Endodermal cell (in vitro differentiated cells): ENCODE data around the gene KCNK3. TPM values are rescaled to one million over a fixed set of nuclear protein-coding genes. Genes with fewer than 3 reads are reported as not detected.

Source experiments
- DNase-seq: peaks from one replicate; pipeline ENCODE4 v3.0.0-alpha.2; 2017
- H3K27ac ChIP-seq: 2 replicates; pipeline ENCODE4 v1.5.1; 2013; ENCODE audit warnings: mild to moderate bottlenecking, low read depth, low read length, moderate library complexity
- H3K27me3 ChIP-seq: 2 replicates; pipeline ENCODE4 v1.6.1; 2013; ENCODE audit warnings: mild to moderate bottlenecking, low read length, moderate library complexity; ENCODE audit not compliant: insufficient read depth, control insufficient read depth, poor library complexity, severe bottlenecking
- H3K36me3 ChIP-seq: 2 replicates; pipeline ENCODE4 v1.7.0; 2013; ENCODE audit warnings: mild to moderate bottlenecking, low read length, moderate library complexity; ENCODE audit not compliant: control insufficient read depth, insufficient read depth
- H3K4me1 ChIP-seq: one replicate; pipeline ENCODE4 v1.7.0; 2013; ENCODE audit warnings: low read length; ENCODE audit not compliant: control insufficient read depth, insufficient read depth
- H3K4me3 ChIP-seq: 2 replicates; pipeline ENCODE4 v1.5.1; 2013; ENCODE audit warnings: mild to moderate bottlenecking, low read length, moderate library complexity
- H3K9ac ChIP-seq: 2 replicates; pipeline ENCODE4 v1.6.1; 2013; ENCODE audit warnings: mild to moderate bottlenecking, low read length, moderate library complexity; ENCODE audit not compliant: poor library complexity, severe bottlenecking; ENCODE audit errors: extremely low read depth
- H3K9me3 ChIP-seq: 2 replicates; pipeline ENCODE4 v1.6.1; 2013; ENCODE audit warnings: mild to moderate bottlenecking, low read length, moderate library complexity; ENCODE audit not compliant: control insufficient read depth
- H3K27ac Mint-ChIP-seq: 2 replicates; pipeline ENCODE4 v1.8.0; 2020; ENCODE audit warnings: mixed read lengths
- H3K27me3 Mint-ChIP-seq: 2 replicates; pipeline ENCODE4 v1.8.0; 2021; ENCODE audit warnings: mild to moderate bottlenecking, mixed read lengths; ENCODE audit not compliant: insufficient read depth
- H3K36me3 Mint-ChIP-seq: 2 replicates; pipeline ENCODE4 v1.8.0; 2020; ENCODE audit warnings: low read depth, mixed read lengths
- H3K4me1 Mint-ChIP-seq: 2 replicates; pipeline ENCODE4 v1.8.0; 2020; ENCODE audit warnings: mixed read lengths
- H3K4me3 Mint-ChIP-seq: 2 replicates; pipeline ENCODE4 v1.8.0; 2020; ENCODE audit warnings: mild to moderate bottlenecking, moderate library complexity, mixed read lengths
- H3K9me3 Mint-ChIP-seq: 2 replicates; pipeline ENCODE4 v1.8.0; 2020; ENCODE audit warnings: mild to moderate bottlenecking, mixed read lengths
- WGBS, 2 experiments: methylation state at CpG; one replicate each; pipeline versions ENCODE4 v1.1.5 to v1.1.7; 2013; ENCODE audit warnings: missing lambda C conversion rate in 2 of 2, mixed read lengths in 1 of 2; ENCODE audit not compliant: insufficient coverage in 1 of 2, insufficient read length in 1 of 2; 5-methylcytosine and 5-hydroxymethylcytosine counted together
- total RNA-seq, 2 donors: library from RNA; stranded (reverse); fragmentation: NEBNext Ultra II Directional in 1 of 2; extraction: Animal tissue kit (Norgen Biotek cat#: 25700) in 1 of 2; gene quantifications; 2 replicates in 1 of 2; 3 replicates in 1 of 2; pipeline ENCODE4 v1.2.1, GENCODE V29; 2021
- TF ChIP-seq, protein P1 (sequence below): fragments of 200-600 bp; sonication (generic); conservative IDR thresholded peaks from 2 replicates; pipeline ENCODE4 v1.5.0; 2021; ENCODE audit warnings: antibody characterized with exemption, mild to moderate bottlenecking

The KCNK3 gene
- total RNA-seq, 2 donors from 2014 or later = not detected

DNA sequence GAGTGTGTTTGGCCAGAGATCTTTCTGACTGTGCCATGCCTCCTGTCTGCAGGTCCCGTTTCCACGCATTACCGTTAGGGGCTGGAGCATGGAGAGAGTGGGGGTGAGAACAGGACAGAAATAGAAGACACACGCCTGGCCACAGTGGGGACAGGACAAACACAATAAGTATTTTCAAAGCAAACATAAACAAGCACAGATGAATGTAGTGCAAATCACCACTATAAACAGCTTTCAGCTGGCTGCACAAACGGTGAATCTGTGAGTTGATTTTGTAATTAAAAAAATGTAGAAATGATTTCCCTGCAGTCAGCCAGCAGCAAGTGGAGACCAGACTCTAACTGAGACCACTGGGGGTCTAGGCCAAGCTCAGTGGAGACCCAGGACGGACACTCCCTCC is 6.8 kb downstream of the KCNK3 start:
- Histone ChIP-seq H3K4me3 (no peak overlapping the region), H3K27me3 (peaks cover 32% of the 10 kb centered on the region), H3K9me3 (no peaks in the 10 kb centered on the region), H3K9ac (no peak overlapping the region), H3K36me3 (no peaks in the 10 kb centered on the region), H3K27ac (no peak overlapping the region), H3K4me1 (no peaks in the 10 kb centered on the region)
- Mint-ChIP-seq H3K27me3 (peaks cover 56% of the 10 kb centered on the region), H3K27ac (no peak overlapping the region), H3K4me3 (no peak overlapping the region), H3K36me3 (no peaks in the 10 kb centered on the region), H3K4me1 (no peaks in the 10 kb centered on the region), H3K9me3 (no peaks in the 10 kb centered on the region)
- 92 to 100% methylated on average over 2 to 6 of the region's 6 CpGs for WGBS, 2 experiments
- TF ChIP-seq, protein P1, sequence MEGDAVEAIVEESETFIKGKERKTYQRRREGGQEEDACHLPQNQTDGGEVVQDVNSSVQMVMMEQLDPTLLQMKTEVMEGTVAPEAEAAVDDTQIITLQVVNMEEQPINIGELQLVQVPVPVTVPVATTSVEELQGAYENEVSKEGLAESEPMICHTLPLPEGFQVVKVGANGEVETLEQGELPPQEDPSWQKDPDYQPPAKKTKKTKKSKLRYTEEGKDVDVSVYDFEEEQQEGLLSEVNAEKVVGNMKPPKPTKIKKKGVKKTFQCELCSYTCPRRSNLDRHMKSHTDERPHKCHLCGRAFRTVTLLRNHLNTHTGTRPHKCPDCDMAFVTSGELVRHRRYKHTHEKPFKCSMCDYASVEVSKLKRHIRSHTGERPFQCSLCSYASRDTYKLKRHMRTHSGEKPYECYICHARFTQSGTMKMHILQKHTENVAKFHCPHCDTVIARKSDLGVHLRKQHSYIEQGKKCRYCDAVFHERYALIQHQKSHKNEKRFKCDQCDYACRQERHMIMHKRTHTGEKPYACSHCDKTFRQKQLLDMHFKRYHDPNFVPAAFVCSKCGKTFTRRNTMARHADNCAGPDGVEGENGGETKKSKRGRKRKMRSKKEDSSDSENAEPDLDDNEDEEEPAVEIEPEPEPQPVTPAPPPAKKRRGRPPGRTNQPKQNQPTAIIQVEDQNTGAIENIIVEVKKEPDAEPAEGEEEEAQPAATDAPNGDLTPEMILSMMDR = no peak
- DNase-seq = no peak

DNA sequence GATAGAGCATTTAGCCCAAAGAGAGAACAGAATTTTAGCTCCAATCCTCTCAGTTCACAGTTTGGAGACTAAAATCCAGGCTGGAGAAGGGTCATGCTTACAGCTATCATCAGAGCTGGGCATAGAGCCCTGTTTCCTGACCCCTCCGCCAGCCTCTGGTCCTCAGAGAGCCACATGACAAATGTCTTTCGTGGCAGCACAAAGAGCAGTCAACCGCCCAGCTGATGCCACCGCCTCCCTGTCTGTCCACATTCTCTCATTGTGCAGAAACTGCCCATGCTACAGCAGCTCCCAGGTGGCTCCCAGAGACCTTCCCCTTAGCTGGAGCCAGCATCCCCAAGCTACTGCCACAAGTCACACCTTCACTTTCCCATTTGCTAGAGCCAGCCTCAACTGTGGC is 7.6 kb downstream of the KCNK3 start:
- H3K27me3 ChIP-seq = peaks cover 24% of the 10 kb centered on the region
- no peaks in the 10 kb centered on the region for H3K4me1 Mint-ChIP-seq
- H3K4me1 ChIP-seq = no peaks in the 10 kb centered on the region
- no peaks in the 10 kb centered on the region for H3K36me3 ChIP-seq
- no peaks in the 10 kb centered on the region for H3K36me3 Mint-ChIP-seq
- no peak overlapping the region for H3K4me3 Mint-ChIP-seq
- H3K9ac ChIP-seq = no peak overlapping the region
- TF ChIP-seq, protein P1 = no peak
- no peak for DNase-seq
- no peak overlapping the region for H3K4me3 ChIP-seq
- H3K27ac Mint-ChIP-seq = no peak overlapping the region
- no peaks in the 10 kb centered on the region for H3K9me3 ChIP-seq
- no peaks in the 10 kb centered on the region for H3K9me3 Mint-ChIP-seq
- H3K27ac ChIP-seq = no peak overlapping the region
- peaks cover 48% of the 10 kb centered on the region for H3K27me3 Mint-ChIP-seq
- 89 to 94% methylated on average over 4 of the region's 4 CpGs for WGBS, 2 experiments

DNA sequence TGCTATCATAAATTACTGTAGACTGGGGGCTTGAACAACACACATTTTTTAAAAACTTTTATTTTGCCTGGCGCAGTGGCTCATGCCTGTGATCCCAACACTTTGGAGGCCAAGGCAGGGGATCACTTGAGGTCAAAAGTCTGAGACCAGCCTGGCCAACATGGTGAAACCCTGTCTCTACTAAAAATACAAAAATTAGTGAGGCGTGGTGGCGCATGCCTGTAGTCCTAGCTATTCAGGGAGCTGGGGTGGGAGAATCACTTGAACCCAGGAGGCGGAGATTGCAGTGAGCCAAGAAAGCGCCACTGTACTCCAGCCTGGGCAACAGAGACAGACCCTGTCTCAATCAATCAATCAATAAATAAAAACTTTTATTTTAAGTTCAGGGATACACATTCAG is 9.1 kb downstream of the KCNK3 start:
- Mint-ChIP-seq H3K27me3 (peaks cover 35% of the 10 kb centered on the region), H3K4me1 (peaks cover 9% of the 10 kb centered on the region), H3K9me3 (no peaks in the 10 kb centered on the region), H3K4me3 (no peak overlapping the region), H3K27ac (no peak overlapping the region), H3K36me3 (no peaks in the 10 kb centered on the region)
- no peaks in the 10 kb centered on the region for H3K4me1 ChIP-seq
- no peaks in the 10 kb centered on the region for H3K9me3 ChIP-seq
- TF ChIP-seq, protein P1 = no peak
- DNase-seq = no peak
- no peak overlapping the region for H3K4me3 ChIP-seq
- H3K36me3 ChIP-seq = no peaks in the 10 kb centered on the region
- 85 to 93% methylated on average over 3 to 5 of the region's 5 CpGs for WGBS, 2 experiments
- no peak overlapping the region for H3K9ac ChIP-seq
- H3K27ac ChIP-seq = no peak overlapping the region
- H3K27me3 ChIP-seq = peaks cover 9% of the 10 kb centered on the region
